Pons (tissue), 1 donor: ENCODE results near the gene RBM22.
"Not testable (repeated sequence)": the region's sequence is repeated elsewhere in the genome, so short reads cannot be mapped to it uniquely, and the experiment has no call there.

Experiments used
- DNase-seq: peaks from one replicate; pipeline ENCODE4 v3.0.0-alpha.2; 2016; ENCODE audit warnings: low spot score

Gene RBM22

DNA sequence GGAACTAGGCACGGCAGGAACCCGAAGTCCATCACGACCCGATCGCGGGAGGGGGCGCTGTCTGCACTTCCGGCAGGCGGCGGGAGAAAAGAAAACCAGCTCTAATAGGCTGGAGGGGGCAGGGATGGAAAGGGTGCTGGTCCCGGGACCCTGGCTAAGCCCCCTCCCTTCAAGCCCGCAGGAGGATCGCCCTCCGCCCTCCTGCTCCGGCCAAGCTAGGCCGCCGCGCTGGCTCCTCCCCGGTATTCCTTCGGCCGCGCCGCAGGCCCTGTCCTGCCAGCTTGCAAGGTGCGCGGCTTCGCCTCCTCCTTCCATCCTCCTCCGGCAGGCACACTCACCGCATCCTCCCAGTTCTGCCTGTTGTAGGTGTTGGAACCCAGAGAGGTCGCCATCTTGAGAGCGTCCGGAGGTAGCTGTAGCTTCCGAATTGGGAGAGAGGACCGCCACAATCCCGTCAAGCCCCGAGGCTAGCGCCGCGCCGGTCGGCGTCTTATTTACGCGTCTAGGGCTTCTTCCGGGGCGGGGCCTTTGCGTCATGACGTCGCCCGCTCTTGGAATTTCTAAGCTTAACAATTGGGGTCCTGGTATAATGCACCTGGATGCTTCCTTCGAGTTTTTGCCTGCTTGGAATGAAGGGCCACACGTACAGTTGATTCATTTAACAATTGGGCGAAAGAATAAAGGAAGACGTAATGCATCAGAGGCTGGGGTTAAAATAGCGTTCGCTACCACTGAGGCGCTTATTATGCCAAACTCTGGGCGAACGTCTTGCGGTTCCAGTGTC lies at the start of gene RBM22:
RBM22 (minus strand) TSS at position 469 of the 784 bp plus-strand sequence; CDS start at position 392, 77 bp downstream.
- peak; percentile 92 for DNase-seq

DNA sequence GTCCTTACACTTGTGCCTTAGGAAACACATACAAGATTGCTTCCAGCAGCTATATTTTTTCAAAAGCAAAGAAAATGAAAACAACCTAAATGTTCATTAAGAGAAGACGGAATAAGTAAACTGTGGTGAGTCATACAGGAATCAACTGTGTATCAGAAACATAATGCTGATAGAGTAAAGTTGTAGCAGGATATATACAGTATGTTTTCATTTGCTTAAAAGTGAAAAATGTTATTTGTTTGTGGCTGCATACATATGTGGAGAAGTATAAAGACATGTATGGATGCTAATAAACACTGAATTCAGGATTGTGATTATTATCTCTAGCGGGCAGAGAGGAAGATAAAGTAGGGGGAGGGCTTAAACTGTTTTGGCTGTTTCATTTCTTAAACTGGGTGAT lies 49.6 kb upstream of the RBM22 start:
- no peak for DNase-seq

DNA sequence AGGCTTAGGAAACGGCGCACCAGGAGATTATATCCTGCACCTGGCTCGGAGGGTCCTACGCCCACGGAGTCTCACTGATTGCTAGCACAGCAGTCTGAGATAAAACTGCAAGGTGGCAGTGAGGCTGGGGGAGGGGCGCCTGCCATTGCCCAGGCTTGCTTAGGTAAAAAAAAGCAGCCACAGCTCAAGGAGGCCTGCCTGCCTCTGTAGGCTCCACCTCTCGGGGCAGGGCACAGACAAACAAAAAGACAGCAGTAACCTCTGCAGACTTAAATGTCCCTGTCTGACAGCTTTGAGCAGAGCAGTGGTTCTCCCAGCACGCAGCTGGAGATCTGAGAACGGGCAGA lies 42.3 kb upstream of the RBM22 start:
- DNase-seq = not testable (repeated sequence)

DNA sequence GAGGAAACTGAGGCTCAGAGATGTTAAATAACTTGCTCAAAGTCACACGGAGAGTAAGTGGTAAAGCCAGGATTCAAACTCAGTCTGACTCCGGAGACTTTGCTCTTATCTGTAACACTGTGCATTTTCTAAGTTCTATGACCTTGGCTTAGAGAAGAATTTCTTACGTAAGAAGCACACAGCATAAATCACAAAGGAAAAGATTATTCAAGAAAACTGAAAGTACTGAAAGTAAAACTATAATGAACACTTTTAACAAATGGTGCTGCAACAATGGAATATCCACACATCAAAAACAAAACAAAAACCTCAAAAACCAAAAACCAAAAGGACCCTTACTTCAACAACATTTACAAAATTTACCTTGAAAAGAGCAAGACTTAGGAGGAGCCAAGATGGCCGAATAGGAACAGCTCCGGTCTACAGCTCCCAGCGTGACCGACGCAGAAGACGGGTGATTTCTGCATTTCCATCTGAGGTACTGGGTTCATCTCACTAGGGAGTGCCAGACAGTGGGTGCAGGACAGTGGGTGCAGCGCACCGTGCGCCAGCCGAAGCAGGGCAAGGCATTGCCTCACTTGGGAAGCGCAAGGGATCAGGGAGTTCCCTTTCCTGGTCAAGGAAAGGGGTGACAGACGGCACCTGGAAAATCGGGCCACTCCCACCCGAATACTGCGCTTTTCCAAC lies 41.7 kb upstream of the RBM22 start:
- DNase-seq = not testable (repeated sequence)

DNA sequence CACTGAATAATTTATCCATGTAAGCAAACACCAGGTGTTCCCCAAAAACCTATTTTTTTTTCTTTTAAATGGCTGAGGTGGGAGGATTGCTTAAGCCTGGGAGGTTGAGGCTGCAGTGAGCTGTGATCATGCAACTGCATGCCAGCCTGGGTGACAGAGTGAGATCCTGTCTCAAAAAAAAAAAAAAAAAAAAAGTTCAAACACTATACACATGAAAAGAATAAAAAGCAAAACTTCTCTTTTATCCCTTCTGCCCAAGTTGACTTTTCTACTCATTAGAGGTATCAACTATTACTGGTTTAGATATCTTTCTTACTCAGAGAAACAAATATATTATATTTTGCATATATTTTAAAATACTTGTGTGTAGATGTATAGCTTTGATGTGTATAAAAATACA lies 40.1 kb upstream of the RBM22 start:
- no peak for DNase-seq

DNA sequence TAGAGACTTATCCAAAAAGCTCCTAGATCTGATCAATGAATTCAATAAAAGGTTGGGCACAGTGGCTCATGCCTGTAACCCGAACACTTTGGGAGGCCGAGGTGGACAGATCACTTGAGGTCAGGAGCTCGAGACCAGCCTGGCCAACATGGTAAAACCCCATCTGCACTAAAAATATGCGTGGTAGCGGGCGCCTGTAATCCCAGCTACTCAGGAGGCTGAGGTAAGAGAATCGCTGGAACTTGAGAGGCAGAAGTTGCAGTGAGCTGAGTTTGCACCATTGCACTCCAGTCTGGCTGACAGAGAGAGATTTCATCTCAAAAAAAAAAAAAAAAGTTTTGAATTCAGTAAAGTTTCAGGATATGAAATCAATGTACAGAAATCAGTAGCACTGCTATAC lies 38.0 kb upstream of the RBM22 start:
- no peak for DNase-seq

DNA sequence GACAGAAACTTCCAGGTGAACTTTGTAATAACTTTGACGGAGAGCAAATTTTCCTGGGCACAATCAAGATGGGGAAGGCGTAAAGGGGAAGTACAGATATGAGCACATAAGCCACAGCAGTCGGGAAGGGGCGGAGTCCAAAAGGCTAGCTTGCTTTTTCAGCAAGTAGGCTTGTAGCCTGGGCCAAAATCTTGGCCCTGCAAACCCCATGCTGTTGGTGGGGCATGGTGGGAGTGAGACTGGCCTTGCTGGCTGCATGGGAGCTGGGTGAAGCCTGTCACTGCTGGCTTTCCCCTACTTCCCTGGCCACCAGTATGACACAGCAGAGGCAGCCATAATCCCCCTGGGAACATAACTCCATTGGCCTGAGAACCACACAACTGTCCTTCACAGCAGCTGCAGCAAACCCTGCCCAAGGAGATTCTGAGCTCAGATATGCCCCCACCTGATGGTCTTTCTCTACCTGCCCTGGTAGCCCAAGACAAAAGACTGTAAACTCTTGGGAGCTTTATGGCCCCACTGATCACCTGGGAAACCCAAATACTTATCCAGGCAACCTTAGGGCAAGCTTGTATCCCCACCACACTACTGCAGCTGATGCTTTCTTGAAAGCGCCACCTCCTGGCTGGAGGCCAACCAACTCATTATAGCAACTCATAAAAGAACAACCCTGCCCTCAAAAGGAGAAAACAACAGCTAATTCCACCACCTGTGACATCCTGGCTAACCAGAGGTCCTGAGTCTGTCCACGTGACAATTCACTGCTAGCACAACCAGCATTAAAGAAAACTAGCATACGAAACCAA lies 33.9 kb upstream of the RBM22 start:
- DNase-seq = peak; percentile 66

DNA sequence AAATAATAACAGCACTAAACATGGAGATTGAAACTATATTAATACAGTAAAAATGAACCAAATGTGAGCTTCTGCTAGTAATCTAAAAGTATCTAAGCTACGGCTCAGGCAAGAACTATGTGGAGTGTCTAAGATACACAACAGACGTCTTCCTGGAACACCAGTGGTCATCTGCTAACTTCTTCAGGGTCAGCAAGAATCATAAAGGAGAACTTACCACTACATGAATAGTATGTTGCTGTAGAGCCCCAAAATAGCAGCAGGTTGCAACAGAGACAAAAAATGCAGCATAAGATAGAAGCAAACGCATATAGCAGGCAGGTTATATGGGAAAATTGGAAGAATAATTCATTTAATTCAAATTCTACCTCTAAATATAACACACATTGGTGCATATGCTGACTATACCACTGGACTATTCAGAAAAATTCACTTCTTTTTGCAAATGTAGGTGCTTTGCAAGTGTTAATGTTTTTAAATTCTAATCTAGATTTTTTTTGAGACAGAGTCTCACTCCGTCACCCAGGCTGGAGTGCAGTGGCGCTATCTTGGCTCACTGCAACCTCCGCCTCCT lies 30.9 kb upstream of the RBM22 start:
- peak; percentile 69 for DNase-seq

DNA sequence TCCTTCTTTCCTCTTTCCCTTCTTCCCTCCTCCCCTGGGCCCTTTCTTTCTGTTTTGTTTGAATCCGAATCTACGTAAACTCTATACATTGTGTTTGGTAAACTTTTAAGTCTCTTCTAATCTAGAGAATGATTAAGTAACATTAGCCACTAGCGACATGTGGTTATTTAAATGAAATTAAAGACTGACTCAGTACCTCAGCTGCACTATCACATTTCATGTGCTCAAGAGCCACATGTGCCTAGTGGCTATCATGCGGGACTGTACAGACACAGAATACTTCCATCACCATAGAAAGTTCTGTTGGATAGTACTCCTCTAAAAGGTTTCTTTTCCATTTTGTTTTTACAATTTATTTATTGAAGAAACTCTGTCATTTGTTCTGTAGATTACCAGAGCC lies 29.0 kb upstream of the RBM22 start:
- DNase-seq = no peak

DNA sequence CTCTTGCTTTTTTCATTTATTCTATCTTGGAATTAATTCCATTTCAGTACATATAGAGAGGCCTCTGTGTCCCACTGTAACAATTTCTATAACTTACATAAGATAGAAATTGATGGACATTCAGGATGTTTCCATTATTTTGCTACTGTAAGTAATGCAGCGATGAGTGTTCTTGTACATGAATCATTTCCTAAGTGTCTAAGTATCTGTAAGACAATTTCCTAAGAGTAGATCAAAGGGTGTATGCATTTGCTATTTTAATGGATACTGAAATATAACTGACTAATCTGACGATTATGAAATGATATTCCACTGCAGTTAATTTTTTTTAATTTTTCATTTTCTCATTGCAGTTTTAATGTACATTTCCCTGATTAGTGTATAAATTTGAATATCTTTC lies 23.0 kb upstream of the RBM22 start:
- no peak for DNase-seq

DNA sequence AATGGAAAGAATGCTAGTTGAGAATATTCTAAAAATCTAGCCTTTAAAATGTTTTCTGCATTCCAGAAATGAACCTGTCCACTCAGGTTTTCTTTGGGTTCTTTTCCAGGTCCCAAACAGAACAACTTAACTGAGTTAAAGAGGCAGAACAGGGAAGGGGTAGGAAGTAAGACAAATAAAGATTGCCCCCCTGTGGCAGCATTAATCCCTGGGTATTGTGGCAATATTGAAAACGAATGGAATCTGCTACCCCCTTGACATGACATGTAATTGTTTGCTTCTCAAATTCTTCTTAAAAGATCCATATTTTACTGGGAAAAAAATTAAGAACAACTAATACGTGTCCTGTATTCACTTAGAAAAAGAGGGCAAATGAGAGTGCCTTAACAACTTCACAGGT lies 9.3 kb upstream of the RBM22 start:
- DNase-seq = no peak

DNA sequence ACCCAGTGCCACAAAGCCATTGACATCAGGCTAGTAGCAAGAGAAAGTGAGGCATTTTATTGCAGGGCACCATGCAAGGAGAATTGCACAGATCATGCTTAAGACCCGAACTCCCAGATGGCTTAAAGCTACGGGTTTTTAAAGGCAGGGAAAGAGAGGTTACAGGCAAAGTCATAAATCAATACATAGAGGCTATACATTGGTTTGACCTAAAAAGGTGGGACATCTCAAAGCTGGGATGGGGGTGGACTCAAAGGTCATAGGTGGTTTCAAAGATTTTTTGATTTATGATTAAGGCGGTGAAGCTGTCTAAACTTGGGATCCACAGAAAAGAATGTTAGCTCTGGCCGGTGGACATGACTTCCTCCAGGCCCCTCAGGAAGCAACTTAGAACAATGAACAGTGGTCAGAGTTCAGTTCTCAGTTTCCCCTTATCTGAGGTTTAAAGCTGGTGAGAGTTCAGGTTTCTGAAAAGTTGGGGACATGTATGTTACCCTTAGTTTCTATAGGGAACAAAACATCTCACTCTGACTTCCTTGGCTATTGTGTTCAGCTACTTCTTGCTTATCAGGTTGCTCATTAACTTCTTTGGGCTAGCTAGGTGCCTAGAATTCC lies 6.0 kb upstream of the RBM22 start:
- no peak for DNase-seq

DNA sequence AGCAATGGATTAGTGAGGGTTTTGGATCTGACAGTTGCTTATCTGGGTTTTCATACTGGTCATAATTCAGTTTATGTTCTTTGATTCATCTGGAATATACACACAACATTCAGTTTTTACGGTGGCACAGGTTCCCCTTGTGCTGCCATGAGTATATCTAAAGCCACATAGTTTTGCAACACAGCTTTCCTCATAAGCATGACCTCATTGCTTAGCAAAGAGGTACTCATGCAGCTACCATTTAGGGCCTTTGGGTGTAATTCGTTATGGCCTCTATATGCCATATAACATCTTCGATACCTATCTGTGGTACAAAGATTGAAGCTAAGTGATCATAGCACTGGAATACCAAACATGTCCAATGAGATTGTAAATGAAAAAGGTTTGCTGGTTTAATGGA lies 2.9 kb upstream of the RBM22 start:
- DNase-seq = no peak

DNA sequence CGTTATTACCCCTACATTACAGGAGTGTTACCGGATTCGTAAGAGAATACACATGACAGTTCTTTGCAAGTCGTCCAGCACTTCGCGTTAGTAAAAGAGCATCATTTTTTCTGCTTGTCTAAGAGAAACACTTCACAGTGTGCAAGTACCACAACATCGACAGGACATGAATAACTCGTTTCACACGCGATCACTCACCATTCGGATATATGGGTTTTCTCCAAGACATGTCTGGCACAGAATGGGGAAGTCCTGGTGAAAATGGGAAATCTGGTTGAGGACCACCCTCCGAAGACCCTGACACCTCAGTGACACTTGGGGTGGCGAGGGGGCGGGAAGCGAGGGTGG lies 642 bp downstream of the RBM22 start:
- peak; percentile 64 for DNase-seq

DNA sequence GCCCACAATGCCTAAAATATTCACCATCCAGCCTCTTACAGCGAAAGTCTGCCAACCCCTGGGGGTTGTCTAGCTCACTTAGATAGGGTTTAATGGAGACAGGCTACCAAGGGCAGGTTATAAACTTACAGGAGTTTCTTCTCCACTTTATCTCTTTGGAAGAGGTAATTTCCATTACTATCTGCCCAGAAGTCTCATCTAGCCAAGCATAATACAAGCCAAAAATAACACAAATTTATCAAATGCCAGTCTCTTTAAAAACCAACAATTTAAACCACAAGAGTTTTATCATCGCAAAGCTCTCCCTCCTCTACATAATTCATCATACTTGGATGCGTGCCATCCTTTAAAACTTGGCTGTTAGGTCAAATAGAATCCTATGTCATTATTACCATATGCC lies 6.2 kb downstream of the RBM22 start:
- DNase-seq = no peak

DNA sequence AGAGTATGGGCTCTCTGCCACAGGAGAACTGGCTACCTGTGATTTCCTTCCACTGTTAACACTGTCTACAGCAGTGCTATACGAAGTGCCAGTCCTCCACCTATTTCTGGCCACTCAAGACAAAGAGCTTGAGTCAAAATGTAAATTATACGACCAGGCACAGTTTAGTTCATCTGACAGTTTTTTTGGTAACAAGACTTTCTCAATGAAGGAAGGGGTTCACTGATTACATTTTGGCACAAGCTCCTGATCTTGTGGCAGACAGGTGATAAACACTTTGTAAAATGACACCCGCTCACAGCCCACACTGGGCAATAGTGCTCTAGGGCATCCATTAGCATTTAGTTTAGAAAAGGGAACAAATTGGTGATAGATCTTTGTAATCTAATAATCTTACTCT lies 8.6 kb downstream of the RBM22 start:
- DNase-seq = no peak

DNA sequence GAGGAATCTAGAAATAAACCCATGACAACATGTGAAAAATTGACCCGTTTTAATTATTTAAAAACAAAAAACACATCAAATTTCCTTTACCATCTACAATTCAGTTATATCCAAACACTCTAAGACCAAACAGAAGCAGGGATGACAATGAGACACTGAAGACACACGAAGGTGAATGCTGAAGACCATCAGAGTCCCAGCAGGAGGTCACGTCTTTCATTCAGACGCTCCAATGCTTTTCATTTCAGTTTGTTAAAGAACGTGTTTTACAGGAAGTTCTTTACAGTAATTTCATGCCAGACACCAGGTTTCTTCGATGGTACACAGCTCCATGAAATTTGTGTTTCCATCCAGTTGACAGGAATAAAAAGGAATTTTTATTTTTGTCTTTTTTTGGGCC lies 10.1 kb downstream of the RBM22 start:
- no peak for DNase-seq

DNA sequence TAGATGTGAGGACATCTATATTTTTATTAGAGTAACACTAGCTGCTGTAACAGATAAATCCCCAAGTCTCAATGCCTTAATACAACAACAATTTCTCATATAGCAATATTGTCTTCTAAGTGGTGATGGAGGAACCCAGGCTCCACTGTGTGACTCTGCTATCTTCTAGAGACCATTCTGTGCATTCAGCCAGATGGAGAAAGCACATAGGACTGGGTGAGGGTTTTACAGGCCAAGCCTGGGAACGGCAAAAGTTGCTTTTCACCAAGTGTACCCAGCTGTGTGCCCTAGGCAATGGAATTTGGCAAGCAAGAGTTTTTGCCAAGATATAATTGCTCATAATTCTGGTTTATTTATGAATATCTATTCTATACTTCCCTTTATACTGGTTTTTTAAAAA lies 11.7 kb downstream of the RBM22 start:
- DNase-seq = no peak

DNA sequence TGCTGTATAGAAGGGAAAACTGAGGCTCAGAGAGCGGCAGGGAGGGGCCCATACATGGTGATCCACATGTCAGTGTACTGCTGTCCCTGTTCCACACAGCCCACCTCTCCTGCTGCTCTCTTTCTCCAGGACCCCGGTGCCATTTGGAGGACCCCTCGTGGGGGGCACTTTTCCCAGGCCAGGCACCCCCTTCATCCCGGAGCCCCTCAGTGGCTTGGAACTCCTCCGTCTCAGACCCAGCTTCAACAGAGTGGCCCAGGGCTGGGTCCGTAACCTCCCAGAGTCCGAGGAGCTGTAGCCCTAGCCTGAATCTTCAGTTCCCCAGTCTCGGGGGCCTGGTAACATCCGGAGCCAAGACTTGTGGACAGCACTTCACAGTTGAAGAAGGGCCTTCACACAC lies 24.3 kb downstream of the RBM22 start:
- no peak for DNase-seq

DNA sequence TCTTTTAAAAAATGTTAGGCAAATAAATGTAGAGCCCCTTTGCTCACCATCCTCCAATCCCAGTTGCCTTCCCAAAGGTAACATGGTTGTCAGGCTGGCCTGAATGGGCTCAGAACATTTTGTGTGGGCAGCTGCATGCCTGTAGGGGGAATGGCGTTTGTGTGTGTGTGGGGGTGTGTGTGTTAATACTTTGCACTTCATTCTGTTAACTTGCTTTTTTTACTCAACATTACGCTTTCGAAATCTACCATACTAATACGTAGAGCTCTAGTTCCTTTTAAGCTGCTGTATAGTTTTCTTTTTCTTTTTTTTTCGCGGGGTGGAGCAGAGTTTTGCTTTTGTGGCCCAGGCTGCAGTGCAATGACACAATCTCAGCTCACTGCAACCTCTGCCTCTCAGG lies 25.8 kb downstream of the RBM22 start:
- DNase-seq = no peak

DNA sequence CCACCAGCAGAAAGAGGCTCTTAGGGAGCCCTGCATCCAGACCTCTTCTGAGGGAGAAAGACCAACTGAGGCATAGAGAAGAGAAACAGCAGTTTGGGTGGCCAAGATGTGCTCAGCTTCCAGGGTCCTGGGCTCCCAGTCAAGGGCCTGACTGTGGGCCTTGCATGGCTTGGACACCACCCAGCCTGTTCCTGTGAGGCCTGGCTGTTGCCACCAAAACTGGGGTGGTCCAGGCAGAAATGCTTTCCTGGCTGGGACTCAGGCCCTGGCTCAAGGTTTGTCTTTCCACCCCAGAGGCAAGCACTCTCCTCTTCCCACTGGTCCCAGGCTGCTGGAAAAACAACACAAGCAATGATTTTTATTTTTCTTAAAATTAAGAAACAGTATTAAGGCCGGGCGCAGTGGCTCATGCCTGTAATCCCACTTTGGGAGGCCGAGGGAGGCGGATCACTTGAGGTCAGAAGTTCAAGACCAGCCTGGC lies 26.5 kb downstream of the RBM22 start:
- no peak for DNase-seq

DNA sequence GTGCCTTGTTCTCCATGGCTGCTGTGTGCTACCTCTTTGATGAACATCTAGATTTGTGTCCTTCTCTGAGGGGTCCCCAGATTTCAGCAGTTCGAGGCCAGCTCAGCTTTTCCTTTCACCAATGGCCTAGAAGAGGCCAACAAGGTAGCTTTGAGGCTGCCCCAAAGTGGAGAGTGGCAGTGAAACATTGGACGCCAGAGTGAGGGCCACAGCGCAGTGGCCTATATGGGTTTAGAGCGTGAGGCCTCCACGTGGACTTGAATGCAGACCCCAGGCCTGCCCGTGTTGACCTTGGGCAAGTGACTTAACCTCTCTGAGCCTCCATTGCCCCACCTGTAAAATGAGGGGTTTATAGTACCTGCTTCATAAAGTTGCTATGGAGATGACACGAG lies 28.0 kb downstream of the RBM22 start:
- no peak for DNase-seq
